NCI-H2171 treated with DMSO at 0.1 percent for 48 hours (cell line): ENCODE data around the gene LINC01488.
A peak's percentile ranks its signal among the peaks of the same experiment; 100 is the strongest.

Source experiments
- DNase-seq: peaks from one replicate; lab custom pipeline; 2025; lab: John Stamatoyannopoulos, UW

The LINC01488 gene

GRCh38 chr11:69530278-69531070 is 49.0 kb downstream of the LINC01488 start:
- DNase-seq = no peak

- no peak for DNase-seq
Measured at GRCh38 chr11:69531071-69531716, 49.7 kb downstream of the LINC01488 start.

GRCh38 chr11:69531717-69532088 is 50.2 kb downstream of the LINC01488 start:
- no peak for DNase-seq

- DNase-seq = no peak
Measured at GRCh38 chr11:69533296-69534165, 52.1 kb downstream of the LINC01488 start.

GRCh38 chr11:69534166-69534530 is 52.7 kb downstream of the LINC01488 start:
- DNase-seq = no peak

GRCh38 chr11:69535908-69536307 is 54.4 kb downstream of the LINC01488 start:
- no peak for DNase-seq

- DNase-seq = no peak
Measured at GRCh38 chr11:69536406-69536805, 54.9 kb downstream of the LINC01488 start.

GRCh38 chr11:69537126-69537525 is 55.7 kb downstream of the LINC01488 start:
- DNase-seq = no peak

- DNase-seq = no peak
Measured at GRCh38 chr11:69537855-69538640, 56.6 kb downstream of the LINC01488 start.

GRCh38 chr11:69538854-69539253 is 57.4 kb downstream of the LINC01488 start:
- DNase-seq = no peak

GRCh38 chr11:69539416-69540117 is 58.1 kb downstream of the LINC01488 start:
- no peak for DNase-seq

- DNase-seq = no peak
Measured at GRCh38 chr11:69540118-69541000, 58.9 kb downstream of the LINC01488 start.

- no peak for DNase-seq
Measured at GRCh38 chr11:69541001-69541285, 59.5 kb downstream of the LINC01488 start.

GRCh38 chr11:69541501-69542313 is 60.2 kb downstream of the LINC01488 start:
- peak; percentile 49 for DNase-seq

GRCh38 chr11:69542314-69543168 is 61.1 kb downstream of the LINC01488 start:
- no peak for DNase-seq
